GM12801 (cell line): ENCODE data around the gene SMC3.

Experiments used
- CTCF ChIP-seq: IDR thresholded peaks from one replicate; pipeline ENCODE4 v1.5.1; 2011; ENCODE audit warnings: control low read depth; ENCODE audit not compliant: insufficient read length; ENCODE audit errors: extremely low read depth

SMC3 gene

GRCh38 chr10:110561292-110561691, 6.2 kb upstream of the SMC3 start:
- no peak for TF ChIP-seq CTCF

- TF ChIP-seq CTCF, result no peak
Measured at GRCh38 chr10:110562348-110562747, 5.1 kb upstream of the SMC3 start.

- no peak for TF ChIP-seq CTCF
Measured at GRCh38 chr10:110563132-110563531, 4.4 kb upstream of the SMC3 start.

- no peak for TF ChIP-seq CTCF
Measured at GRCh38 chr10:110566472-110567200, 859 bp upstream of the SMC3 start.

GRCh38 chr10:110568055-110568735, 700 bp downstream of the SMC3 start:
- TF ChIP-seq CTCF, result no peak

- TF ChIP-seq CTCF, result no peak
Measured at GRCh38 chr10:110569122-110569521, 1.6 kb downstream of the SMC3 start.

- TF ChIP-seq CTCF, result no peak
Measured at GRCh38 chr10:110569736-110570135, 2.2 kb downstream of the SMC3 start.
